ENCODE data around the gene SCARB2. TPM values are rescaled to one million over a fixed set of nuclear protein-coding genes. Genes with fewer than 3 reads are reported as not detected.

SCARB2 gene
- polyA plus RNA-seq, 3 donors from 2014 or later: 8.8 to 17.1 (median 16.4) TPM

DNA sequence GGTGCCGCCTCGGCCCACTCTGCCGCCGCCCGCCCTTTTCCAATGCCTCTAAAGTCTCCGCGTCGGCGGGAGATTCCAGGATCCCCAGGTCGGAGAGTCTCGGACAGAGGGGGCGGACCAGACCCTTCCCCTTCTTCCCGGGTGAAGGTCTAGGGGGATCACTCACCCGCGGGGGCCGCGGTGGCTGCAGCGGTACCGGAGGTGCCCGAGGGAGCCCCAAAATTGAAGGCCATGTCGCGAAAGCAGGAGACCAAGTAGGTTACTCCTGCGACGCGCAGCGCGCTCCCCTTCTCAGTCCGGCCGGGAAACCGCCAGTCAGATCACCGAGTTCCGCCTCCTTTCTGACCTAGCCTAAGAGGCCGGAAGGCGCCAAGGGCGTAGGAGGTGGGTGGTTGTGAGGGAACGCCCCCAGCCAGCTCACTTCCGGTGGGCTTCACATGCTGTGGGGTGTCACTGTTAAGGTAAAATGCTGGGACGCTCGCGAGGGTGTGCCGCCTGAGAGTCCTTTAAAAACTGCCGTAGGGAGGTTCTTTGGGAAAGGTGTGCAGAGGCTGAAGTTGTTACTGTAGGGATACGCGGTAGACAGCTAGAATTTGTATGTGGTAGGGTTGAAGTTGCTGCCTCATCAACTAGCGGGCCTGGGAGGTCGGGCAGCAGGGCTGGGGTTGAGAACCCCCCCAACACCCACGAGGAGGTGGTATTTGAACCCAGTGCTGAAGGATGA, 65.3 kb downstream of the SCARB2 start, which contains the start of gene NUP54:
Gene NUP54 (minus strand): TSS at position 256 of the 724 bp plus-strand sequence. CDS start 23 bp downstream, at position 233.
- peak; percentile 88 to 93 (median 90) for DNase-seq
- H3K9me3 Mint-ChIP-seq: no peaks in the 10 kb centered on the region
- peaks cover 0 to 3% (median 0%) of the 10 kb centered on the region in 3 donors for H3K27me3 Mint-ChIP-seq (ENCODE audit: low read depth in 3 of 3)
- peak within 1 kb of the TSS; percentile 95 to 99 (median 97) for H3K4me3 Mint-ChIP-seq
- H3K27ac Mint-ChIP-seq: peak within 1 kb of the TSS; percentile 92 to 99 (median 96)
- peaks cover 35 to 54% of the 10 kb centered on the region in 2 donors for H3K4me1 Mint-ChIP-seq
- H3K36me3 Mint-ChIP-seq: no peaks in the 10 kb centered on the region

DNA sequence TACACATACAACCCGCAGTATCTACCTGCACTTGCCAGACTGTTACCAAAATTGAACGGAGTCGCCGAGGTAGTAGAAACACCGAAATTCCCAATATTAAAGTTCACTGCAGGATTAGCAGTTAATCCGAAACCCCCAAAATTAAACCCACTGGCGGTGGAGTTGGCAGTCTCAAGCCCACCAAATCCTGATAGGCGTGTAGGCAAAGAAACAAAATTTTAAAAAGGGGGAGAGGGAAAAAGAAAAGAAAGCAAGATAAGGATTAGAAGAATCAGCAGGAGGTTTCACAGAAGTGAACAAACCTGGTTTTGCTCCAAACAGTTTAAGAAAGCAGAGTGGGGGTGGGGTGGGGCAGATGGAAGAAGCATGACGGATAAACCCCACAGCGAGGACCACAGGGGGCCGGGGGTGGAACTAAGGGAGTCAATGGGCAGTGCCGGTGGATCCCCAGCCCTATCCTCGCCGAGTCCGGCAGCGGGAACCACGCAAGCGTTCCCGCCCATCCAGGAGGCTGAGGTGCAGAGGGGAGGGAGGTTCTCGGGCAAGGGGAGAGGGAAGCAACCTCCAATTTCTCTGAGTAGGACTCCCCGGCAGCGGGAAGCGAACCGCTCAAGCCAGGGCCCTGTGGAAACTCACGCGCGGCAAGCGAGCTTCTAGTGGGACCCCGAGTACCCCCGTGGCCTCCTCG, 66.0 kb downstream of the SCARB2 start:
- H3K27ac Mint-ChIP-seq: peak overlapping the region; percentile 92 to 99 (median 95)
- H3K27me3 Mint-ChIP-seq (ENCODE audit: low read depth in 3 of 3): peaks cover 0 to 3% (median 0%) of the 10 kb centered on the region in 3 donors
- DNase-seq: peak in 2 of 3 donors; percentile 0 to 38
- H3K9me3 Mint-ChIP-seq: no peaks in the 10 kb centered on the region
- H3K36me3 Mint-ChIP-seq: peaks cover 0 to 4% (median 4%) of the 10 kb centered on the region in 3 donors
- H3K4me3 Mint-ChIP-seq: peak overlapping the region; percentile 95 to 99 (median 97)
- peaks cover 37 to 54% of the 10 kb centered on the region in 2 donors for H3K4me1 Mint-ChIP-seq

GRCh38 chr4:76144546-76144945, 69.1 kb downstream of the SCARB2 start:
- Mint-ChIP-seq H3K4me3 (no peak overlapping the region), H3K36me3 (peaks cover 5 to 10% (median 10%) of the 10 kb centered on the region in 3 donors), H3K27ac (no peak overlapping the region), H3K27me3 (ENCODE audit: low read depth in 3 of 3) (peaks cover 0 to 3% (median 0%) of the 10 kb centered on the region in 3 donors), H3K4me1 (peaks cover 45 to 59% of the 10 kb centered on the region in 2 donors), H3K9me3 (no peaks in the 10 kb centered on the region)
- no peak for DNase-seq

GRCh38 chr4:76141241-76141640, 72.4 kb downstream of the SCARB2 start:
- no peak overlapping the region for H3K27ac Mint-ChIP-seq
- H3K36me3 Mint-ChIP-seq: peaks cover 16 to 22% (median 18%) of the 10 kb centered on the region in 3 donors
- no peak for DNase-seq
- no peak overlapping the region for H3K4me3 Mint-ChIP-seq
- H3K9me3 Mint-ChIP-seq: no peaks in the 10 kb centered on the region
- peaks cover 26 to 46% of the 10 kb centered on the region in 2 donors for H3K4me1 Mint-ChIP-seq
- peaks cover 0 to 1% (median 0%) of the 10 kb centered on the region in 3 donors for H3K27me3 Mint-ChIP-seq (ENCODE audit: low read depth in 3 of 3)

GRCh38 chr4:76127754-76128153, 85.9 kb downstream of the SCARB2 start:
- Mint-ChIP-seq H3K4me1 (no peaks in the 10 kb centered on the region), H3K9me3 (no peaks in the 10 kb centered on the region), H3K27me3 (ENCODE audit: low read depth in 3 of 3) (peaks cover 1 to 2% (median 2%) of the 10 kb centered on the region in 3 donors), H3K36me3 (peaks cover 29 to 39% (median 34%) of the 10 kb centered on the region in 3 donors), H3K27ac (no peak overlapping the region), H3K4me3 (no peak overlapping the region)
- DNase-seq: no peak

DNA sequence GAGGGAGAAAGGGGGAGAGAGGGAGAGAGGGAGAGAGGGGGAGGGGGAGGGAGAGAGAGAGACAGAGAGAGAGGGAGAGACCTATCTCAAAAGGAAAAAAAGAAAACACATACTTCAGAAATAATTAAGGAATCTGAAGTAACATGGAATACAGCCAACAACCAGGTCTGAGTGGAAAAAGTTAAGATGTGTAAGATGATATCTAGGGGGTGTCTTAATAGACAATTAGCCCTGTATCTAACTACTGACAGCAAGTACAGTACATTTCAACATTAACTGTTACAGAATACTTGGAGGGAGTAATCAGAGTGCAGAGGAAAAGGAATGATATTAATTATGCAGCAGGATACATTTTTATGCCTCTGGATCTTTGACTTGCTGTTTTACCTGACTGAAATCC, 87.8 kb downstream of the SCARB2 start:
- no peak overlapping the region for H3K4me3 Mint-ChIP-seq
- H3K4me1 Mint-ChIP-seq: no peaks in the 10 kb centered on the region
- H3K9me3 Mint-ChIP-seq: no peaks in the 10 kb centered on the region
- no peak for DNase-seq
- H3K27me3 Mint-ChIP-seq (ENCODE audit: low read depth in 3 of 3): peaks cover 1 to 2% (median 2%) of the 10 kb centered on the region in 3 donors
- peaks cover 43 to 51% (median 44%) of the 10 kb centered on the region in 3 donors for H3K36me3 Mint-ChIP-seq
- H3K27ac Mint-ChIP-seq: no peak overlapping the region

DNA sequence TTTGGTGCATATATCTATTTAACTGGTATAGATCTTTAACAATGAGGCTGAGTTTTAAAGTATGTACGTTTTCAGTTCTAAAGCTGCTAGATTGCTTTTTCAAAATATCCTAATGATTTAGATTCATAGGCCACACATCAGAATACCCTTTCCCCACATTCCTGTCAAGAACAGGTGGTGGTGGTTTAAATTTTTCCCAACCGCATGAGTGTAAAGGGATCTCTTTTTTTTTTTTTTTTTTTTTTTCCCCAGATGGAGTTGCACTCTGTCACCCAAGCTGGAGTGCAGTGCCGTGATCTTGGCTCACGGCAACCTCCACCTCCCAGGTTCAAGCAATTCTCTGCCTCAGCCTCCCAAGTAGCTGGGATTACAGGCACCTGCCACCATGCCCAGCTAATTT, 93.4 kb downstream of the SCARB2 start:
- Mint-ChIP-seq H3K27me3 (ENCODE audit: low read depth in 3 of 3) (peaks cover 0 to 2% (median 1%) of the 10 kb centered on the region in 3 donors), H3K36me3 (peaks cover 56 to 67% (median 65%) of the 10 kb centered on the region in 3 donors), H3K27ac (no peak overlapping the region), H3K4me1 (no peaks in the 10 kb centered on the region), H3K9me3 (no peaks in the 10 kb centered on the region), H3K4me3 (no peak overlapping the region)
- no peak for DNase-seq

GRCh38 chr4:76117536-76117935, 96.1 kb downstream of the SCARB2 start:
- Mint-ChIP-seq H3K9me3 (no peaks in the 10 kb centered on the region), H3K4me1 (no peaks in the 10 kb centered on the region), H3K36me3 (peaks cover 49 to 64% (median 50%) of the 10 kb centered on the region in 3 donors), H3K27ac (peak overlapping the region in 1 of 6 donors; percentile 65), H3K27me3 (ENCODE audit: low read depth in 3 of 3) (no peaks in the 10 kb centered on the region), H3K4me3 (no peak overlapping the region)
- DNase-seq: no peak

GRCh38 chr4:76116821-76117220, 96.8 kb downstream of the SCARB2 start:
- no peak for DNase-seq
- H3K27me3 Mint-ChIP-seq (ENCODE audit: low read depth in 3 of 3): no peaks in the 10 kb centered on the region
- H3K4me1 Mint-ChIP-seq: no peaks in the 10 kb centered on the region
- H3K36me3 Mint-ChIP-seq: peaks cover 44 to 57% (median 44%) of the 10 kb centered on the region in 3 donors
- no peaks in the 10 kb centered on the region for H3K9me3 Mint-ChIP-seq
- H3K27ac Mint-ChIP-seq: no peak overlapping the region
- H3K4me3 Mint-ChIP-seq: no peak overlapping the region

Other genes starting within 250 kb of the SCARB2 start
- gene SDAD1, start 222.9 kb downstream of the SCARB2 start, polyA plus RNA-seq: 10 to 100 TPM; 43.6 to 73.4 (median 53.3) TPM
- gene CXCL9, start 206.3 kb downstream of the SCARB2 start, polyA plus RNA-seq: not detected
- gene CXCL10, start 190.3 kb downstream of the SCARB2 start, polyA plus RNA-seq: not detected
- not detected for gene CXCL11, start 177.8 kb downstream of the SCARB2 start, polyA plus RNA-seq
- not detected for gene ART3, start 139.1 kb downstream of the SCARB2 start, polyA plus RNA-seq
- 10 to 100 TPM; 33.0 to 39.2 (median 33.8) TPM for gene NUP54, start 65.4 kb downstream of the SCARB2 start, polyA plus RNA-seq
- gene FAM47E, start 37.9 kb upstream of the SCARB2 start, polyA plus RNA-seq: not detected
- 1 to 10 TPM in 1 of 3 donors, under 1 TPM in 2; 0.89 to 2.1 (median 0.91) TPM for gene STBD1, start 92.9 kb upstream of the SCARB2 start, polyA plus RNA-seq
- not detected for gene CCDC158, start 207.3 kb upstream of the SCARB2 start, polyA plus RNA-seq
- gene SHROOM3, start 221.4 kb upstream of the SCARB2 start, polyA plus RNA-seq: not detected